Right cardiac atrium (tissue), 5 donors: ENCODE data around the gene PKNOX2. TPM values are rescaled to one million over a fixed set of nuclear protein-coding genes. Genes with fewer than 3 reads are reported as not detected.

Experiments used
- ATAC-seq, 2 donors: fragments of 200-7000 bp; cut with Tn5 transposase; one replicate each; pipeline versions ENCODE4 v1.8.0 to v1.9.1; 2020; ENCODE audit warnings: moderate library complexity in 2 of 2, mild to moderate bottlenecking in 1 of 2
- DNase-seq, 3 donors: peaks; one replicate each; pipeline ENCODE4 v3.0.0-alpha.2; 2020
- H3K27ac ChIP-seq: one replicate; pipeline ENCODE4 v1.5.1; 2013; ENCODE audit warnings: mild to moderate bottlenecking, low read length, control low read depth, moderate library complexity
- H3K27me3 ChIP-seq: one replicate; pipeline ENCODE4 v1.6.1; 2013; ENCODE audit not compliant: control insufficient read depth, insufficient read depth
- H3K4me1 ChIP-seq: one replicate; pipeline ENCODE4 v1.6.1; 2013; ENCODE audit warnings: low read length; ENCODE audit not compliant: control insufficient read depth, insufficient read depth
- H3K4me3 ChIP-seq: one replicate; pipeline ENCODE4 v1.5.1; 2013; ENCODE audit warnings: low read length, control low read depth
- H3K9me3 ChIP-seq: one replicate; pipeline ENCODE4 v1.6.1; 2013; ENCODE audit warnings: low read length; ENCODE audit not compliant: control insufficient read depth
- WGBS: extraction: QIAGEN DNeasy Blood & Tissue Kit; methylation state at CpG from one replicate; pipeline ENCODE4 v1.1.7; 2013; 5-methylcytosine and 5-hydroxymethylcytosine counted together
- intact Hi-C, 4 donors: fragments of 100-400 bp; cut with DNase I; formaldehyde crosslinking; loops; one replicate each; pipeline versions ENCODE4 v1.11.0 to v1.14.0; 2022 to 2023
- polyA plus RNA-seq: library from polyadenylated mRNA; stranded (reverse); fragments of 200-250 nt; gene quantifications from one replicate; pipeline ENCODE4 v1.2.3, GENCODE V29; 2013
- total RNA-seq, 4 donors: library from RNA; stranded (reverse); fragmentation: NEBNext Ultra II Directional; extraction: Animal tissue kit (Norgen Biotek cat#: 25700); gene quantifications; one replicate each; pipeline ENCODE4 v1.2.1, GENCODE V29; 2021
- donor health status: healthy with polysubstance abuse.
- donor health status: DM: no; HTN: yes; CAD: no.
- donor health status: DM: no; HTN: no; CAD: no.
- donor health status: DM: no; HTN: yes; CAD: no; lungs with severe emphysema.
- donor health status: DM: yes; HTN: yes; CAD: no.

The PKNOX2 gene
- total and polyA plus RNA-seq, 5 donors: 8.1 to 20.2 (median 17.6) TPM

- no peak overlapping the region for H3K4me3 ChIP-seq
- DNase-seq (no peak), ATAC-seq (no peak)
- H3K27ac ChIP-seq: no peak overlapping the region
- no peaks in the 10 kb centered on the region for H3K27me3 ChIP-seq
- 79% methylated on average over 8 of the region's 8 CpGs for WGBS
- H3K9me3 ChIP-seq: no peaks in the 10 kb centered on the region
- intact Hi-C loops: loop anchor here in 1 of 4 donors (10.0 kb wide), 1 partner anchor 336 kb away; no protein-coding TSS in a partner anchor
- H3K4me1 ChIP-seq: no peaks in the 10 kb centered on the region
Measured at GRCh38 chr11:125431009-125431408, 266.5 kb downstream of the PKNOX2 start.

GRCh38 chr11:125431481-125431880, 266.9 kb downstream of the PKNOX2 start:
- Histone ChIP-seq H3K4me3 (no peak overlapping the region), H3K27ac (no peak overlapping the region), H3K27me3 (no peaks in the 10 kb centered on the region), H3K4me1 (no peaks in the 10 kb centered on the region), H3K9me3 (no peaks in the 10 kb centered on the region)
- WGBS: 79% methylated on average over 8 of the region's 8 CpGs
- intact Hi-C loops: loop anchor here in 1 of 4 donors (10.0 kb wide), 1 partner anchor 337 kb away; no protein-coding TSS in a partner anchor
- ATAC-seq: no peak
- no peak for DNase-seq

- no peaks in the 10 kb centered on the region for H3K27me3 ChIP-seq
- H3K4me1 ChIP-seq: no peaks in the 10 kb centered on the region
- ATAC-seq (peak; percentile 75 to 82), DNase-seq (peak; percentile 48 to 82 (median 79))
- no peak overlapping the region for H3K27ac ChIP-seq
- intact Hi-C loops: loop anchor here in 1 of 4 donors (10.0 kb wide), 1 partner anchor 339 kb away; no protein-coding TSS in a partner anchor
- WGBS: 24% methylated on average over 11 of the region's 11 CpGs
- H3K4me3 ChIP-seq: no peak overlapping the region
- H3K9me3 ChIP-seq: no peaks in the 10 kb centered on the region
Measured at GRCh38 chr11:125433454-125434121, 269.0 kb downstream of the PKNOX2 start.

GRCh38 chr11:125435461-125436238, 271.1 kb downstream of the PKNOX2 start:
- DNase-seq: no peak
- Histone ChIP-seq H3K27ac (no peak overlapping the region), H3K9me3 (no peaks in the 10 kb centered on the region), H3K4me1 (no peaks in the 10 kb centered on the region), H3K27me3 (no peaks in the 10 kb centered on the region), H3K4me3 (no peak overlapping the region)
- WGBS: 72% methylated on average over 9 of the region's 9 CpGs
- intact Hi-C loops: loop anchor here in 1 of 4 donors (10.0 kb wide), 1 partner anchor 341 kb away; no protein-coding TSS in a partner anchor
- ATAC-seq: no peak

GRCh38 chr11:125441648-125442410, 277.3 kb downstream of the PKNOX2 start:
- peaks cover 5% of the 10 kb centered on the region for H3K4me1 ChIP-seq
- no peak overlapping the region for H3K4me3 ChIP-seq
- ATAC-seq: no peak
- H3K9me3 ChIP-seq: no peaks in the 10 kb centered on the region
- H3K27ac ChIP-seq: no peak overlapping the region
- H3K27me3 ChIP-seq: no peaks in the 10 kb centered on the region
- intact Hi-C loops: no loop called here
- 77% methylated on average over 11 of the region's 11 CpGs for WGBS
- no peak for DNase-seq

- DNase-seq (no peak), ATAC-seq (no peak)
- no peak overlapping the region for H3K27ac ChIP-seq
- 91% methylated on average over 6 of the region's 6 CpGs for WGBS
- peaks cover 5% of the 10 kb centered on the region for H3K4me1 ChIP-seq
- no peaks in the 10 kb centered on the region for H3K9me3 ChIP-seq
- H3K4me3 ChIP-seq: no peak overlapping the region
- H3K27me3 ChIP-seq: no peaks in the 10 kb centered on the region
- intact Hi-C loops: no loop called here
Measured at GRCh38 chr11:125442946-125443345, 278.4 kb downstream of the PKNOX2 start.

- H3K4me1 ChIP-seq: peaks cover 5% of the 10 kb centered on the region
- WGBS: 41% methylated on average over 10 of the region's 10 CpGs
Measured at GRCh38 chr11:125443767-125444311, 279.3 kb downstream of the PKNOX2 start.

GRCh38 chr11:125445731-125446130, 281.2 kb downstream of the PKNOX2 start:
- DNase-seq (no peak), ATAC-seq (no peak)
- Histone ChIP-seq H3K27me3 (no peaks in the 10 kb centered on the region), H3K27ac (no peak overlapping the region), H3K9me3 (no peaks in the 10 kb centered on the region), H3K4me3 (no peak overlapping the region), H3K4me1 (peaks cover 5% of the 10 kb centered on the region)
- intact Hi-C loops: no loop called here
- 84% methylated on average over 12 of the region's 12 CpGs for WGBS

More at GRCh38 chr11:125443767-125444311, 279.3 kb downstream of the PKNOX2 start:
- DNase-seq (peak in 1 of 3 donors; percentile 42), ATAC-seq (peak; percentile 68 to 71)
- Histone ChIP-seq H3K27me3 (no peaks in the 10 kb centered on the region), H3K4me3 (no peak overlapping the region), H3K27ac (peak overlapping the region; percentile 90), H3K9me3 (no peaks in the 10 kb centered on the region)
- intact Hi-C loops: no loop called here

GRCh38 chr11:125446279-125446678, 281.7 kb downstream of the PKNOX2 start:
- 95% methylated on average over 7 of the region's 7 CpGs for WGBS
- H3K9me3 ChIP-seq: no peaks in the 10 kb centered on the region
- H3K4me1 ChIP-seq: peaks cover 7% of the 10 kb centered on the region
- intact Hi-C loops: no loop called here
- ATAC-seq (no peak), DNase-seq (no peak)
- no peaks in the 10 kb centered on the region for H3K27me3 ChIP-seq
- H3K4me3 ChIP-seq: no peak overlapping the region
- no peak overlapping the region for H3K27ac ChIP-seq

GRCh38 chr11:125447721-125448120, 283.2 kb downstream of the PKNOX2 start:
- peaks cover 14% of the 10 kb centered on the region for H3K4me1 ChIP-seq
- no peak overlapping the region for H3K27ac ChIP-seq
- WGBS: 91% methylated on average over 6 of the region's 6 CpGs
- intact Hi-C loops: no loop called here
- H3K4me3 ChIP-seq: no peak overlapping the region
- ATAC-seq: no peak
- no peaks in the 10 kb centered on the region for H3K27me3 ChIP-seq
- no peaks in the 10 kb centered on the region for H3K9me3 ChIP-seq
- no peak for DNase-seq
